ENCODE measurements around the gene RB1.
"Not testable (repeated sequence)": the region's sequence is repeated elsewhere in the genome, so short reads cannot be mapped to it uniquely, and the experiment has no call there.

The RB1 gene

DNA sequence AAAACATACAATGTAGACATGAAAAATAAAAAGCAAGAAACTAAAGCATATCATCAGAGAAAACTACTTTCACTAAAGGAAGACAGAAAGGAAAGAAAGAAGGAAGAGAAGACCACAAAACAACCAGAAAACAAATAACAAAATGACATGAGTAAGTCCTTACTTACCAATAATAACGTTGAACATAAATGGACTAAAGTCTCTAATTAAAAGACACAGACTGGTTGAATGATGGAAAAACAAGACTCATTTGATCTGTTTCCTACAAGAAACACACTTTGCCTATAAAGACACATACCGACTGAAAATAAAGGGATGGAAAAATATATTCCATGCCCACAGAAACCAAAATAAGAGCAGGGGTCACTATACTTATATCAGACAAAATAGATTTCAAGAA lies 46.0 kb downstream of the RB1 start:
- Mint-ChIP-seq H3K9me3 (peaks cover 21% of the 10 kb centered on the region), H3K27ac (no peak overlapping the region), H3K4me3 (no peak overlapping the region), H3K4me1 (ENCODE audit: low read depth) (peaks cover 5% of the 10 kb centered on the region), H3K27me3 (no peaks in the 10 kb centered on the region), H3K36me3 (ENCODE audit: low read depth) (peaks cover 85% of the 10 kb centered on the region)
- no peak for DNase-seq

DNA sequence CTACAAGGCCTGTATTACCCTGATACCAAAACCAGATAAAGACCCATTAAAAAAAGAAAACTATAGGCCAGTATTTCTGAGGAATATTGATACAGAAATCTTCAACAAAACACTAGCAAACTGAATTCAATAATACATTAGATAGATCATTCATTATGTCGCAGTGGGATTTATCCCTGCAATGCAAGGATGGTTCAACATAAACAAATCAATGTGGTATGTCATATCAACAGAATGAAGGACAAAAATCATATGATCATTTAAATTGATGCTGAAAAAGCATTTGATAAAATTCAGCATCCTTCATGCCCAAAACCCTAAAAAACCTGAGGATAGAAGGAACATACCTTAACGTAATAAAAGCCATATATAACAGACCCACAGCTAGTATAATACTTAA lies 50.0 kb downstream of the RB1 start:
- Mint-ChIP-seq H3K27me3 (no peaks in the 10 kb centered on the region), H3K27ac (no peak overlapping the region), H3K36me3 (ENCODE audit: low read depth) (peaks cover 68% of the 10 kb centered on the region), H3K9me3 (peaks cover 27% of the 10 kb centered on the region), H3K4me3 (no peak overlapping the region), H3K4me1 (ENCODE audit: low read depth) (no peaks in the 10 kb centered on the region)
- no peak for DNase-seq

DNA sequence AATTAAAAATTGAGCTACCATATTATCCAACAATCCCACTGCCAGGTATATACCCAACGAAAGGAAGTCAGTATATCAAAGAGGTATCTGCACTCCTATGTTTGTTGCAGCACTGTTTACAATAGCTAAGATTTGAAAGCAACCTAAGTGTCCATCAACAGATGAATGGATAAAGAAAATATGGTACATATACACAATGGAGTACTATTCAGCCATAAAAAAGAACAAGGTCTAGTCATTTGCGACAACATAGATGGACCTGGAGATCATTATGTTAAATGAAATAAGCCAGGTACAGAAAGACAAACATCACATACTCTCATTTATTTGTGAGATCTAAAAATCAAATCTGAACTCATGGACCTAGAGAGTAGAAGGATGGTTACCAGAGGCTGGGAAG lies 52.0 kb downstream of the RB1 start:
- not testable (repeated sequence) for H3K4me1 Mint-ChIP-seq (ENCODE audit: low read depth); H3K4me3 Mint-ChIP-seq; H3K27me3 Mint-ChIP-seq; H3K27ac Mint-ChIP-seq; DNase-seq
- Mint-ChIP-seq H3K9me3 (peaks cover 27% of the 10 kb centered on the region), H3K36me3 (ENCODE audit: low read depth) (peaks cover 57% of the 10 kb centered on the region)

DNA sequence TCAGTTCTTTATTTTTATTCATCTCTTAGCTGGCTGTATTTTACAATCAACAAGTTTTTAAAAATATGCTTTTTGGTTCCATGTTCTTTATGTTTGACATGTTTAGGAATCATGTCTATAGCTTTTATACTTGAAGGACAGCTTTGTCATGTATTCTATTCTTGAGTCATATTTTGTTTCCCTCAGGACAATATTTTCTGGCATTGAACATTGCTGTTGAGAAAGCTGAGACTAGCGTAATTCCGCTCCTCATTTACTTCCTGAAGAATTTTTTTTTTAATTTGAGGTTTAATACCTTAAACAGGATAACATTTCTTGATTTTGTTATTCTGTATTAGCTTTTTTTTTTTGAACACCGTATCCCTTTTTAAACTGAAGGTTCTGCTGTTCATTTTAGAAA lies 53.2 kb downstream of the RB1 start:
- peaks cover 51% of the 10 kb centered on the region for H3K36me3 Mint-ChIP-seq (ENCODE audit: low read depth)
- no peak overlapping the region for H3K4me3 Mint-ChIP-seq
- peaks cover 27% of the 10 kb centered on the region for H3K9me3 Mint-ChIP-seq
- no peak for DNase-seq
- H3K27me3 Mint-ChIP-seq, result no peaks in the 10 kb centered on the region
- no peaks in the 10 kb centered on the region for H3K4me1 Mint-ChIP-seq (ENCODE audit: low read depth)
- H3K27ac Mint-ChIP-seq, result no peak overlapping the region

DNA sequence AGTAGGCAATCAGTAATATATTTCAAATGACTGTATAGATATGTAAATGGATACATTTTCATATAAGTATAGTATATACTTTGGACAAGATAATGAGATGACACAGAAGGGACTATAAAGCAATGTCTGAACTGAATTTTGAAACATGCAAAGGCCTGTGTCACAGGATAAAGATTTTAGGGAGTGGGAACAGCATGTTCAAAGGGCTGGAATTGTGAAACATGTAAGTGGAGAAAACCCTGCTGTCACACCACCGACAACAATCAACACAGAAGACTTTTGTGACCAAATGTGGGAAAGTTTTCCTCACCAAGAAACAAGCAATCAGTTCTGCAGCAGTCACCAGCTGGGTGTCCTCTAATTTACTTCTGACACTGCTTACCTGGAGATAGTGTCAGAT lies 66.4 kb downstream of the RB1 start:
- Mint-ChIP-seq H3K4me1 (ENCODE audit: low read depth) (no peaks in the 10 kb centered on the region), H3K27ac (no peak overlapping the region), H3K27me3 (no peaks in the 10 kb centered on the region), H3K36me3 (ENCODE audit: low read depth) (peaks cover 37% of the 10 kb centered on the region), H3K4me3 (no peak overlapping the region), H3K9me3 (peaks cover 4% of the 10 kb centered on the region)
- DNase-seq, result no peak

DNA sequence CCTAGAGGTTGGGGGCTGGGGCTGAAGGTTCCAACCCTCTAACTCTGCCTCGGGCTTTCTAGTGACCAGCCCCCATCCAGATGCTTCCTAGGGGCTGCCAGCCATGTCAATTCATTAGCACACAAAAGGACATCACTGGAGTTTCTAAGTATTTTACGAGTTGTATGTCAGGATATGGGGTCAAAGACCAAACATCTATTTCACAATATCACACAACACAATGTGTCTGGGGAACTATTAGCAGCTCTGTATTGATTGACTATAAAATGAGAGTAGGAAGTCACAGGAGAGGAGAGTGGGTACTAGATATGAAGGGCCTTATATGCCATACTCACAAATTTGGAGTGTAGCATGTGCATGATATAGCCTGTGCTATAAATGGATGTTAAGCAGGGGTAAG lies 67.3 kb downstream of the RB1 start:
- no peak overlapping the region for H3K27ac Mint-ChIP-seq

DNA sequence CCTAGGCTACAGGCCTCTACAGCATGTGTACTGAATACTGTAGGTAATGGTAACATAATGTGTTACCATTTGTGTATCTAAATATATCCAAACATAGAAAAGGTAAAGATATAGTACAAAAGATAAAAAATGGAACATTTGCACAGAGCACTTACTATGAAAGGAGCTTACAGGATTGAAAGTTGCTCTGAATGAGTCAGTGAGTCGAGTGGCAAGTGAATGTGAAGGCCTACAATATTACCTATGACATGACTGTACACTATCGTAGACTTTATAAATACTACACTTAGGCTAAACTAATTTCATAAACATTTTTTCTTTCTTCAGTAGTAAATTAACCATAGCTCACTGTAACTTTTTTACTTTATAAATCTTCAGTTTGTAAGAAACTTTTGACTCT lies 74.3 kb downstream of the RB1 start:
- peaks cover 67% of the 10 kb centered on the region for H3K36me3 Mint-ChIP-seq (ENCODE audit: low read depth)
- H3K27me3 Mint-ChIP-seq, result no peaks in the 10 kb centered on the region
- no peak overlapping the region for H3K27ac Mint-ChIP-seq
- H3K4me3 Mint-ChIP-seq, result no peak overlapping the region
- no peak for DNase-seq
- no peaks in the 10 kb centered on the region for H3K4me1 Mint-ChIP-seq (ENCODE audit: low read depth)
- H3K9me3 Mint-ChIP-seq, result peaks cover 4% of the 10 kb centered on the region

More for the DNA sequence above, 67.3 kb downstream of the RB1 start:
- peaks cover 36% of the 10 kb centered on the region for H3K36me3 Mint-ChIP-seq (ENCODE audit: low read depth)
- DNase-seq, result no peak
- no peaks in the 10 kb centered on the region for H3K27me3 Mint-ChIP-seq
- H3K9me3 Mint-ChIP-seq, result peaks cover 4% of the 10 kb centered on the region
- no peaks in the 10 kb centered on the region for H3K4me1 Mint-ChIP-seq (ENCODE audit: low read depth)
- H3K4me3 Mint-ChIP-seq, result no peak overlapping the region

DNA sequence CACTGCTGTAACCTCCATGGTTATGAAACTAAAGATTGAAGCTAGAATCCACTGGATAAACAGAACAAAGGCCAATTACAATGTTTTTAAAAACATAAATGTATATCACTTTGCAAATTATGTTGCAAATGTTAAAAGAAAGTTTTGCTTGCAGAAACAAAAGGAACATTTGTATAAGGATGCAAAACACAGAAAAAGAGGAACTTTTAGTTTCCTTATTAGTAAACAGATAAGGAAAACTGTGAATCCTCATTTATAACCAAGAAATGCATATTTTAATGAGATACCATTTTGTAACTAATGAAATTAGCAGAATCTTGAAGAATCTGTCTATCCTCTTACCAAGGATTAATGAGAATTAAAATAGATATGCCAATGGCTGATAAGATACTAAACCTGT lies 77.0 kb downstream of the RB1 start:
- no peak for DNase-seq
- Mint-ChIP-seq H3K9me3 (no peaks in the 10 kb centered on the region), H3K4me1 (ENCODE audit: low read depth) (no peaks in the 10 kb centered on the region), H3K4me3 (no peak overlapping the region), H3K36me3 (ENCODE audit: low read depth) (peaks cover 66% of the 10 kb centered on the region), H3K27me3 (no peaks in the 10 kb centered on the region), H3K27ac (no peak overlapping the region)

DNA sequence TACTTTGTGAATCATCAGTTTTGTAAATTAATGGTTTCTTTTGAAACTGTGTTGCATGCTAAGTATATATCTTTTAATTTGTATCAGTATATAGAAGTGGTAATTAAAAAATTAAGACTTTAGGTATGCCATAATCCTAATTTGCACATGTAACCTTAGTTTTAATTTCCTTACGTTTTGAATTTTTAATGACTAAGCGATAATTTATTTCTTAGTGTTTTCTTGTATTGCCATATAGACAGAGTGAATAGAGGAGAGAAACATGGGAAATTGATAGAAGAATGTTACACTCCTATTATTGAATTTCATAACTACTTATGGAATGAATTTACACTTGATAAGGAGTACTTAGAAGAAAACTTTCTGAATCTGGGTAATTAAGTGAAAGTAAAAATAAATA lies 79.8 kb downstream of the RB1 start:
- H3K27ac Mint-ChIP-seq, result no peak overlapping the region
- no peak for DNase-seq
- H3K36me3 Mint-ChIP-seq (ENCODE audit: low read depth), result peaks cover 68% of the 10 kb centered on the region

DNA sequence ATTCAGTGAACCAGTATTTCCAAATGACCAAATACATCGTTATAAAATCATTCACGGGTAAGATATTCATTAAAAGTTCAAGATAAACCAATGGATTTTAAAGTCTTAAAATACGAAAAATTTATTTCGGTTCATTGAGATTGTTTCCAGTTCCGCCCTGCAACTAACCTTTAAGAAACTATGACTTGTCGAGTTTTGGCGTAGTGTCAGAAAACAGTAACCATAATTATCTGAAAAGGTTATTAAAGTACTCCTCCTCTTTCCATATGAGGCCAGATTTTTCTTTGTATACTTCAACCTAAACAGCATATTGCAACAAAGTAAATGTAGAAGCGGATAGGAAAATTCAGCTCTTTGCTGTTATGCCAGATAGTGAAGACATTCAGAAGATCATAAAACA lies 83.3 kb downstream of the RB1 start:
- Mint-ChIP-seq H3K27me3 (no peaks in the 10 kb centered on the region), H3K9me3 (peaks cover 7% of the 10 kb centered on the region), H3K4me1 (ENCODE audit: low read depth) (peaks cover 4% of the 10 kb centered on the region), H3K27ac (no peak overlapping the region), H3K4me3 (no peak overlapping the region), H3K36me3 (ENCODE audit: low read depth) (peaks cover 68% of the 10 kb centered on the region)
- DNase-seq, result no peak

More for the DNA sequence above, 79.8 kb downstream of the RB1 start:
- H3K9me3 Mint-ChIP-seq, result no peaks in the 10 kb centered on the region
- H3K4me3 Mint-ChIP-seq, result no peak overlapping the region
- H3K27me3 Mint-ChIP-seq, result no peaks in the 10 kb centered on the region
- H3K4me1 Mint-ChIP-seq (ENCODE audit: low read depth), result no peaks in the 10 kb centered on the region

DNA sequence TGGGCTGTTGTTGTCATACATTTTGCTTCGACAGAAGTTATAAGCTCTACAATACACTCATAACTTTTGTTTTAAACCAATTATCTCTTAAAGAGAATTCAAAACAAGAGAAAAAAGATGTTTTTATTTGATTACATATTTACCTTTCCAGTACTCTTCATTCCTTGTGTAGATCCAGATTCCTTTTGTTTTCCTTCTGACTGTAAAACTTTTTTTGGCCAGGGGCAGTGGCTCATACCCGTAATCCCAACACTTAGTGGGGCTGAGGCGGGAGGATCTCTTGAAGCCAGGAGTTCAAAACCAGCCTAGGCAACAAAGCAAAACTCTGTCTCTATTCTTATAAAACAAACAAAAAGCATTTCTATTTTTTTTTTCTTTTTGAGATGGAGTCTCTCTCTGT lies 87.7 kb downstream of the RB1 start:
- H3K36me3 Mint-ChIP-seq (ENCODE audit: low read depth), result peaks cover 77% of the 10 kb centered on the region
- H3K4me1 Mint-ChIP-seq (ENCODE audit: low read depth), result peaks cover 4% of the 10 kb centered on the region
- H3K9me3 Mint-ChIP-seq, result peaks cover 19% of the 10 kb centered on the region
- no peak overlapping the region for H3K27ac Mint-ChIP-seq
- H3K4me3 Mint-ChIP-seq, result no peak overlapping the region
- no peak for DNase-seq
- H3K27me3 Mint-ChIP-seq, result no peaks in the 10 kb centered on the region

DNA sequence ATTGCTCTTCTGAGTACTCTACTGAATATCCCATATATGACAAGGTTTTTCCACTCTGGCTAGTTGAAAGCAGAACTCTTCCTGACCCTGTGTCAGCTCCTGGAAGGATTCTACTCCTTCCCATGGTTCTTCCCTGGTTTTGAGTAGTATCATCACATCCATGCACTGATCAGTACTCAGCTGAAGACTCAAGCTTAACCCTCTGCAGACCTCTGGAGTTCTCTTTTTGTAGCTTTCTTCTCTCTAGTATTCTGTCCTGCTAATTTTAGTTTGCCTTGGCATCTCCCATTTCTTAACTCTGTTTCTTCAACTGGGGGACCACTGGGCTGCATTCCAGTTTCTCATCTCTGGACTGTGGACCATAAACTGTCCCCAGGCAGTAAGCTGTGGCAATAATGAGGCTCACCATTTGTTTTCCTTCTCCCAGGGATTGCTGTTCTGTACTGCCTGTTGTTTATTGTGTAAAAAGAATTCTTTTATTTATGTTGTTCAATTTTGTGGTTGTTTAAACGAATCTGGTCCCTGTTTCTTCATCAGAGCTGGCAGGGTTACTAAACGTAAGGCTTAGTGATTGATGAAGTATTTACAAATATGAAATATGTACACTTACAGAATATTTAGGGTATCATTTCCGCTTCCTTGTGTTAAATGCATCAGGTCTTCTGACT lies 89.6 kb downstream of the RB1 start:
- H3K4me3 Mint-ChIP-seq, result no peak overlapping the region
- H3K27me3 Mint-ChIP-seq, result no peaks in the 10 kb centered on the region
- DNase-seq, result no peak
- H3K4me1 Mint-ChIP-seq (ENCODE audit: low read depth), result peaks cover 10% of the 10 kb centered on the region
- H3K27ac Mint-ChIP-seq, result no peak overlapping the region
- peaks cover 23% of the 10 kb centered on the region for H3K9me3 Mint-ChIP-seq
- H3K36me3 Mint-ChIP-seq (ENCODE audit: low read depth), result peaks cover 74% of the 10 kb centered on the region

DNA sequence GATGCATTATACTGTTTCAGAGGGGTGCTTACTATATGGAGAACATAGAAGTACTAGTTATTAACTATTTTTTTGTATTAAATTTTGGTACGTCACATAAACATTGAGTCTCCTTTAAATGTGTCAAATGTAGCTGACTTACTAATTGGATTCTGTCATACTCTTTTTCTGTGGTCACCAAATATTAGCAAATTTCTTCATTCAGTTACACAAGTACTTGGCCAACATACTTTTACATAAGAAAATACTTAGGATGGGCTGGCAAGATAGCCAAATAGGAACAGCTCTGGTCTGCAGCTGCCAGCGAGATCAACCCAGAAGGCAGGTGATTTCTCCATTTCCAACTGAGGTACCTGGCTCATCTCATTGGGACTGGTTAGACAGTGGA lies 90.1 kb downstream of the RB1 start:
- Mint-ChIP-seq H3K27ac (no peak overlapping the region), H3K4me3 (no peak overlapping the region), H3K27me3 (no peaks in the 10 kb centered on the region), H3K36me3 (ENCODE audit: low read depth) (peaks cover 69% of the 10 kb centered on the region), H3K9me3 (peaks cover 23% of the 10 kb centered on the region), H3K4me1 (ENCODE audit: low read depth) (peaks cover 14% of the 10 kb centered on the region)
- no peak for DNase-seq

DNA sequence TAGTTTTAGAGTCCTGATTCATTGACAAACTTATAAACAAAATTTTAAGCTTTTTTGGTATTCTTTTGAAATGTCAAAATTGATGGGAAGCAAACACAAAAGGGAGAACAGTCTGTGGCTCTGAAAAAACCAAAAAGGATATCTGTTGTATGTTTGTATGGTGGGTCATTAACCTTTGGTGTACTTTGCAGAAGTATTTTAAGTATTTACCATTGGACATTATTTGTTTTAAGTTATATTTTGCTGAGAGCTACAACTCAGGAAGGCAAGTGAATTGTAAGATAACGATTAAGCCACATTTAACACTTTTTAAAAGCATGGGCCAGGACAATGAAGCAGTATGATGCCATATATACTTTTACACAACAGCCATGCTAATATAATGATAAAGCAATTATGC lies 94.2 kb downstream of the RB1 start:
- peaks cover 38% of the 10 kb centered on the region for H3K36me3 Mint-ChIP-seq (ENCODE audit: low read depth)
- H3K27ac Mint-ChIP-seq, result no peak overlapping the region
- H3K4me3 Mint-ChIP-seq, result no peak overlapping the region
- H3K4me1 Mint-ChIP-seq (ENCODE audit: low read depth), result peaks cover 43% of the 10 kb centered on the region
- no peak for DNase-seq
- peaks cover 17% of the 10 kb centered on the region for H3K9me3 Mint-ChIP-seq
- H3K27me3 Mint-ChIP-seq, result no peaks in the 10 kb centered on the region

DNA sequence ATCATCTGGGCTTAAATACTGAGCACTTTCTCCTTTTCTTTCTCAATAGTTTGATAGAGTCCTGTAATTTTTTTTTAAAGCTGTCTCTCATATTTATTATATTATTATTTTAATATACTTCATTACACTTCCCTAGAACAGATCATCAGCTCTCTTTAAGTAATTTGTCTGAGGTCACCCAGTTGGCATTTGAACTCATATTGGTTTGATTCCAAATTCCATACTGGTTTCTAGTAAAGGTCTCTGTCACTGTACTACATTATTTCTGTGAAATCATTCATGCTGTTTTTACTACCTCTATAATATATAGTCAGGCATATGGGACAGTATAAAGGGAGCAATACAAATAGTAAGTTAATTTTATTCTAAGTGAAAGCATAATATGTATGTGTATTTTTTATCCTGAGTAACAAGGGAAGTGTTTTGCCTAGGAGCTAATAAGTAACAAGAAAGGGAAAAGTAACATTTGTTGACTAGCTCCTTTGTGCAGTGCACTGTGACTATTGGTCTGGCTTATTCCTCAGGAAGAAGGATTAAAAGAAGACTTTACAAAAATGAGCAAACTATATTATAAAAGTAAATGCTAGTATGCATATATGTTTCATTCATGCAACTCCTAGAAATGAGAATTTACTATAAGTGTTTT lies 95.0 kb downstream of the RB1 start:
- H3K4me3 Mint-ChIP-seq, result no peak overlapping the region

More for the DNA sequence above, 95.0 kb downstream of the RB1 start:
- Mint-ChIP-seq H3K4me1 (ENCODE audit: low read depth) (peaks cover 49% of the 10 kb centered on the region), H3K27ac (no peak overlapping the region), H3K27me3 (no peaks in the 10 kb centered on the region), H3K9me3 (peaks cover 12% of the 10 kb centered on the region), H3K36me3 (ENCODE audit: low read depth) (peaks cover 30% of the 10 kb centered on the region)
- DNase-seq, result no peak

Measured in activated T-cell treated with anti-CD3 and anti-CD28 coated beads, Interleukin-2, amount 50 U/mL, for 24 hours (primary cell).